Tibial nerve (tissue), 4 donors: ENCODE results near the gene TJP3.

Experiments
- CTCF ChIP-seq, 5 experiments: fragments of 200-600 bp in 3 of 5; fragments of 450-650 bp in 2 of 5; sonication (generic) in 3 of 5; IDR thresholded peaks; one replicate each; pipeline ENCODE4 v1.5.1; 2016 to 2019; ENCODE audit warnings: antibody characterized with exemption in 5 of 5, mild to moderate bottlenecking in 3 of 5, moderate library complexity in 2 of 5
- EP300 ChIP-seq, 2 donors: sonication (generic); formaldehyde crosslinking; IDR thresholded peaks; one replicate each; pipeline ENCODE4 v1.6.1; 2017; ENCODE audit warnings: antibody characterized with exemption in 2 of 2, mild to moderate bottlenecking in 1 of 2
- POLR2A ChIP-seq, 2 donors: fragments of 450-650 bp; IDR thresholded peaks; one replicate each; pipeline ENCODE4 v1.6.1; 2017; ENCODE audit warnings: antibody characterized with exemption in 2 of 2, mild to moderate bottlenecking in 2 of 2, moderate library complexity in 2 of 2

GRCh38 chr19:3661284-3662238 lies 46.6 kb upstream of the TJP3 start:
- no peak for TF ChIP-seq POLR2A (IDR thresholded peaks at IDR 0.05)
- no peak for TF ChIP-seq CTCF (IDR thresholded peaks at IDR 0.05)
- TF ChIP-seq EP300 (IDR thresholded peaks at IDR 0.05), result no peak
